ENCODE data around the gene SSRP1. TPM values are rescaled to one million over a fixed set of nuclear protein-coding genes. Genes with fewer than 3 reads are reported as not detected.

The SSRP1 gene
- total and polyA plus RNA-seq, 9 of the 15 experiments (the other 6 are each of a cell fraction or from before 2014, with no cell fraction given): 91.1 to 416 (median 245) TPM

DNA sequence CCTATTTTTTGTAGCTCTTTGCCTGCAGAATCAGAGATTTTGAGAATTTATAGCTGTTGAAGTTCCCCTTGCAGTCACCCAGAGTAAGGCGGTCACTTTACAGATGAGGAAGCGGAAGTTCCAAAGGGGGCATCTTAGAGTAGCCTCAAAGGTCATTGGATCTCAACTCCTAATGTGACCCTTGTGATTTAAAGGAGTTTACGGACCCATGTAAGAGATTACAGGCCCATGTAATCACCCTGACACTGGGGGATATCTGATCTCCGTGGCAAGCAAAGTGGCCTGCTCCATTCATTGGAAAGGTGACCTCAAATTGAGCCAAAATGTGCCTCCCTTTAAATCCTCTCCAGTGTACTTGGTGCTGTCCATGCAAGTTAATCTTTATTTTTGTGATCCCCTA is 18.2 kb upstream of the SSRP1 start (continued):
- no peak for TF ChIP-seq ZNF174 (CRISPR knock-in tag; IDR thresholded peaks at IDR 0.05)
- no peak for TF ChIP-seq ZNF184 (CRISPR knock-in tag; IDR thresholded peaks at IDR 0.05)
- no peak for TF ChIP-seq RBM14 (IDR thresholded peaks at IDR 0.05; ENCODE audit: borderline replicate concordance, insufficient read depth, low read depth, low read length)
- TF ChIP-seq HMG20A (CRISPR knock-in tag; conservative IDR thresholded peaks at IDR 0.05): no peak
- peak; percentile 74 for TF ChIP-seq ATF7 (IDR thresholded peaks at IDR 0.05)
- no peak for TF ChIP-seq MXD1 (CRISPR knock-in tag; IDR thresholded peaks at IDR 0.05; ENCODE audit: borderline replicate concordance, poor library complexity, severe bottlenecking)
- TF ChIP-seq ZBTB7A (IDR thresholded peaks at IDR 0.05; ENCODE audit: borderline replicate concordance, control insufficient read depth, low read depth, low read length): no peak
- peak; percentile 46 for TF ChIP-seq MEIS2 (IDR thresholded peaks at IDR 0.05; ENCODE audit: partially characterized antibody)
- TF ChIP-seq NR2C1 (IDR thresholded peaks at IDR 0.05): peak; percentile 64; the same call in 1 of the 2 replicates
- TF ChIP-seq NR2C1 (tag; IDR thresholded peaks at IDR 0.05): peak; percentile 71
- TF ChIP-seq, protein P1, sequence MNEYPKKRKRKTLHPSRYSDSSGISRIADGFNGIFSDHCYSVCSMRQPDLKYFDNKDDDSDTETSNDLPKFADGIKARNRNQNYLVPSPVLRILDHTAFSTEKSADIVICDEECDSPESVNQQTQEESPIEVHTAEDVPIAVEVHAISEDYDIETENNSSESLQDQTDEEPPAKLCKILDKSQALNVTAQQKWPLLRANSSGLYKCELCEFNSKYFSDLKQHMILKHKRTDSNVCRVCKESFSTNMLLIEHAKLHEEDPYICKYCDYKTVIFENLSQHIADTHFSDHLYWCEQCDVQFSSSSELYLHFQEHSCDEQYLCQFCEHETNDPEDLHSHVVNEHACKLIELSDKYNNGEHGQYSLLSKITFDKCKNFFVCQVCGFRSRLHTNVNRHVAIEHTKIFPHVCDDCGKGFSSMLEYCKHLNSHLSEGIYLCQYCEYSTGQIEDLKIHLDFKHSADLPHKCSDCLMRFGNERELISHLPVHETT (CRISPR knock-in tag; conservative IDR thresholded peaks at IDR 0.05 in 1 of 2, IDR thresholded peaks at IDR 0.05 in 1 of 2): 0 out of 4 replicates have a peak, but pooled peaks of 1 of the 2 experiments have one; percentile 13
- TF ChIP-seq BRD4 (IDR thresholded peaks at IDR 0.05): no peak
- TF ChIP-seq DACH1 (IDR thresholded peaks at IDR 0.05; ENCODE audit: partially characterized antibody): no peak
- TF ChIP-seq U2AF2 (optimal IDR thresholded peaks at IDR 0.05; ENCODE audit: low read depth, low read length): no peak
- TF ChIP-seq ZNF584 (CRISPR knock-in tag; IDR thresholded peaks at IDR 0.05; ENCODE audit: low read depth): no peak
- TF ChIP-seq WHSC1 (IDR thresholded peaks at IDR 0.05; ENCODE audit: low read length): no peak
- no peak for TF ChIP-seq ZNF592 (IDR thresholded peaks at IDR 0.05)
- no peak for TF ChIP-seq HDAC8 (tag; IDR thresholded peaks at IDR 0.05)
- TF ChIP-seq EZH2 (IDR thresholded peaks at IDR 0.05; ENCODE audit: borderline replicate concordance, low read depth, low read length): no peak
- no peak; a peak in 1 of 4 replicates for TF ChIP-seq TBL1XR1 (IDR thresholded peaks at IDR 0.05; ENCODE audit: low read length in 2 of 2)
- TF ChIP-seq ESRRA (IDR thresholded peaks at IDR 0.05; ENCODE audit: borderline replicate concordance, low read depth): peak; percentile 88
- no peak for TF ChIP-seq TEAD4 (IDR thresholded peaks at IDR 0.05; ENCODE audit: low read length)
- TF ChIP-seq TEAD4 (CRISPR knock-in tag; IDR thresholded peaks at IDR 0.05; ENCODE audit: borderline replicate concordance): no peak

Measured in K562 (cell line).